H1 (cell line): ENCODE results near the gene TOM1L2. TPM values are rescaled to one million over a fixed set of nuclear protein-coding genes. Genes with fewer than 3 reads are reported as not detected.
A peak's percentile ranks its signal among the peaks of the same experiment; 100 is the strongest.

ENCODE experiments used
- CBX8 ChIP-seq: fragments of 300-800, 300-1000 bp; sonication (generic); IDR thresholded peaks from 2 replicates; pipeline ENCODE4 v1.7.1; 2016; ENCODE audit warnings: low read depth, low read length, borderline replicate concordance
- CTBP2 ChIP-seq: IDR thresholded peaks from 2 replicates; pipeline ENCODE4 v1.7.0; 2011; ENCODE audit warnings: borderline replicate concordance, mild to moderate bottlenecking, moderate library complexity, mixed read lengths, low read length; ENCODE audit not compliant: insufficient read depth, insufficient read length
- GABPA ChIP-seq: IDR thresholded peaks from 2 replicates; pipeline ENCODE4 v1.6.1; 2011; ENCODE audit warnings: mild to moderate bottlenecking, low read length, moderate library complexity, borderline replicate concordance; ENCODE audit not compliant: insufficient read depth
- POU5F1 ChIP-seq: IDR thresholded peaks from 2 replicates; pipeline ENCODE4 v1.6.1; 2011; ENCODE audit warnings: low read depth, mild to moderate bottlenecking, low read length, moderate library complexity
- SUZ12 ChIP-seq: fragments of 200-600 bp; sonication (generic); IDR thresholded peaks from 2 replicates; pipeline ENCODE4 v1.6.1; 2012; ENCODE audit warnings: mild to moderate bottlenecking, inconsistent platforms, low read length, moderate library complexity, mixed read lengths
- YY1 ChIP-seq: IDR thresholded peaks from 2 replicates; pipeline ENCODE4 v1.6.1; 2011; ENCODE audit warnings: low read depth, mild to moderate bottlenecking, low read length
- polyA plus RNA-seq, 7 experiments: library from polyadenylated mRNA; depleted of rRNA in 3 of 7; stranded (reverse) in 5 of 7; unstranded in 2 of 7; fragments of >200 nt in 5 of 7; fragments of 200-250 nt in 2 of 7; gene quantifications; 1 replicate in 5 of 7; 2 replicates in 1 of 7; 4 replicates in 1 of 7; pipeline versions ENCODE4 v1.2.1 to v1.2.3, GENCODE V29; 2011 to 2013; ENCODE audit warnings: missing spikeins in 2 of 7, mixed read lengths in 2 of 7
- total RNA-seq: library from RNA; stranded (reverse); fragmentation: NEBNext Ultra II Directional; extraction: Animal tissue kit (Norgen Biotek cat#: 25700); gene quantifications from 2 replicates; pipeline ENCODE4 v1.2.1, GENCODE V29; 2021
- TF ChIP-seq, protein P1 (sequence below), 3 experiments: IDR thresholded peaks; 1 replicate in 2 of 3; 2 replicates in 1 of 3; pipeline versions ENCODE4 v1.5.1 to v1.6.1; 2011; ENCODE audit warnings: low read length in 3 of 3, mild to moderate bottlenecking in 3 of 3, inconsistent platforms in 2 of 3, low read depth in 1 of 3, moderate library complexity in 1 of 3; ENCODE audit not compliant: insufficient read depth in 1 of 3; ENCODE audit errors: control extremely low read depth in 1 of 3

The TOM1L2 gene
- total and polyA plus RNA-seq, 2 of the 8 experiments (the other 6 are each of a cell fraction or from before 2014, with no cell fraction given), result 2.0 to 3.4 TPM

DNA sequence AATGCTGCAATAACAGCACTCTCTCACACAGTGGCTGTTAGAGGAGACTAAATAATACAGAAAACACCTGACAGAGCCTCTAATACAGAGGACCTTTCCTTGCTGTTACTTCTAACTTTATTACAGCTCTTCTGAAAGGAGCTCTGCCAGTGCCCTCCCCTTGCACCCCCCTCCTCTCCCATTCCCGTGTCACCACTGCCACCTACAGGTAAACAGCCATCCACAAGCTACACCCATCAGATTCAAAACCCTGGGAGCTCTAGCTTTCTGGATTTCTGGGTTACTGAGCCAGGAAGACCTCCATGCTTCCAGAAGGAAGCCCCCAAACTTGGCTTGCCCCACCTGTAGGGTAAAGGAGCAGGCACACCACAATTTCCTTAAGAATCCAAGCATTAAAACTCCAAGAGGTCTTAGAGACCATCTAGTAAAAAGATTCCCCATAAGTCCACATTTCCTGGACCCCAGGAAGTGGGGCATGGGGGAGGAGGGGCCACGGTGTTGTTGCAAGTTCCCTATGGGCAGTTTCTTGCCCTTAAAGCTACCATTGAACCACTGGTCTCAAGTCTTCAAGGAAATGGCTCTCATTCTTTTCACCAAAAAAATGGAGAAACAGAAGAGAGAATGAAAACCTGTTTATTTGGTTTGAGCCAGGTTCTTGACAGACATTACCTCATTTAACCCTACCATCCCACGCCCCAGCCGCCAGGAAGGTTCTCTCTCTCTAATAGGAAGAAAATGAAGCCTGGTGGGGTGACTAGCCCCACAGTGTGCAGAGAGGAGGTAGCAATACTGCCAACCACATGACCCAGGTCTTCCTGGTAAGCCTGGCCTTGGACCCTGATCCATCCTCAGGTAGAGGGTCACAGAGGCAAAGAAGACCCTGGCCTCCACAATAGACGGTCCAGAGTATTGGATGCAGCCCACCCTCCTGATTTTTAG lies 52.8 kb downstream of the TOM1L2 start (continued):
- TF ChIP-seq, protein P1, sequence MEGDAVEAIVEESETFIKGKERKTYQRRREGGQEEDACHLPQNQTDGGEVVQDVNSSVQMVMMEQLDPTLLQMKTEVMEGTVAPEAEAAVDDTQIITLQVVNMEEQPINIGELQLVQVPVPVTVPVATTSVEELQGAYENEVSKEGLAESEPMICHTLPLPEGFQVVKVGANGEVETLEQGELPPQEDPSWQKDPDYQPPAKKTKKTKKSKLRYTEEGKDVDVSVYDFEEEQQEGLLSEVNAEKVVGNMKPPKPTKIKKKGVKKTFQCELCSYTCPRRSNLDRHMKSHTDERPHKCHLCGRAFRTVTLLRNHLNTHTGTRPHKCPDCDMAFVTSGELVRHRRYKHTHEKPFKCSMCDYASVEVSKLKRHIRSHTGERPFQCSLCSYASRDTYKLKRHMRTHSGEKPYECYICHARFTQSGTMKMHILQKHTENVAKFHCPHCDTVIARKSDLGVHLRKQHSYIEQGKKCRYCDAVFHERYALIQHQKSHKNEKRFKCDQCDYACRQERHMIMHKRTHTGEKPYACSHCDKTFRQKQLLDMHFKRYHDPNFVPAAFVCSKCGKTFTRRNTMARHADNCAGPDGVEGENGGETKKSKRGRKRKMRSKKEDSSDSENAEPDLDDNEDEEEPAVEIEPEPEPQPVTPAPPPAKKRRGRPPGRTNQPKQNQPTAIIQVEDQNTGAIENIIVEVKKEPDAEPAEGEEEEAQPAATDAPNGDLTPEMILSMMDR (IDR thresholded peaks at IDR 0.05; ENCODE audit: control extremely low read depth in 1 of 3, insufficient read depth in 1 of 3, low read depth in 1 of 3, low read length in 3 of 3), result peak; percentile 79 to 91 (median 86)
- TF ChIP-seq SUZ12 (no peak), GABPA (peak; percentile 29; the same call in 1 of the 2 replicates), CBX8 (no peak), YY1 (peak; percentile 44; the same call in 1 of the 2 replicates), CTBP2 (no peak), POU5F1 (peak; percentile 30; the same call in 1 of the 2 replicates)
